ENCODE measurements around the gene JADE2.
"Not testable (repeated sequence)": the region's sequence is repeated elsewhere in the genome, so short reads cannot be mapped to it uniquely, and the experiment has no call there.

Gene JADE2

GRCh38 chr5:134594797-134595457, 69.5 kb downstream of the JADE2 start:
- no peak for DNase-seq

GRCh38 chr5:134595458-134595838, 70.0 kb downstream of the JADE2 start:
- DNase-seq: no peak

GRCh38 chr5:134599820-134600219, 74.3 kb downstream of the JADE2 start:
- DNase-seq: not testable (repeated sequence)

GRCh38 chr5:134600600-134600999, 75.1 kb downstream of the JADE2 start:
- no peak for DNase-seq

GRCh38 chr5:134603059-134603458, 77.6 kb downstream of the JADE2 start:
- no peak for DNase-seq

GRCh38 chr5:134604908-134605307, 79.4 kb downstream of the JADE2 start:
- no peak for DNase-seq

- no peak for DNase-seq
Measured at GRCh38 chr5:134606726-134607125, 81.3 kb downstream of the JADE2 start.

GRCh38 chr5:134608555-134608954, 83.1 kb downstream of the JADE2 start:
- no peak for DNase-seq

- no peak for DNase-seq
Measured at GRCh38 chr5:134609232-134609851, 83.9 kb downstream of the JADE2 start.

GRCh38 chr5:134610725-134611124, 85.3 kb downstream of the JADE2 start:
- no peak for DNase-seq

- DNase-seq: no peak
Measured at GRCh38 chr5:134611515-134611914, 86.0 kb downstream of the JADE2 start.

GRCh38 chr5:134614450-134615085, 89.1 kb downstream of the JADE2 start:
- no peak for DNase-seq

- no peak for DNase-seq
Measured at GRCh38 chr5:134620634-134621033, 95.2 kb downstream of the JADE2 start.

- no peak for DNase-seq
Measured at GRCh38 chr5:134625559-134625958, 100.1 kb downstream of the JADE2 start.

GRCh38 chr5:134626369-134627014, 101.0 kb downstream of the JADE2 start:
- DNase-seq: no peak

All from stimulated activated CD4-positive, alpha-beta T cell treated with anti-CD3 and anti-CD28 coated beads, Interleukin-2, amount 100 ng/mL, for 48 hours (primary cell).